K562 (cell line): ENCODE results near the gene FSCN2. TPM values are rescaled to one million over a fixed set of nuclear protein-coding genes. Genes with fewer than 3 reads are reported as not detected.
A peak's percentile ranks its signal among the peaks of the same experiment; 100 is the strongest.

Experiments
- CREB1 ChIP-seq, 2 experiments: sonication (generic) in 1 of 2; formaldehyde crosslinking in 1 of 2; IDR thresholded peaks; 2 replicates each; pipeline versions ENCODE4 v1.6.1 to v1.8.0; 2012 to 2022; ENCODE audit warnings: inconsistent platforms in 1 of 2, mild to moderate bottlenecking in 1 of 2, missing genetic modification reagents in 1 of 2, moderate library complexity in 1 of 2
- ELF2 ChIP-seq: fragments of 250-450 bp; sonication (Bioruptor Pico); IDR thresholded peaks from 2 replicates; pipeline ENCODE4 v1.5.0; 2021; ENCODE audit warnings: mild to moderate bottlenecking
- FOXM1 ChIP-seq, 2 experiments: fragments of 450-650 bp in 1 of 2; sonication (generic) in 1 of 2; formaldehyde crosslinking in 1 of 2; IDR thresholded peaks; 2 replicates each; pipeline versions ENCODE4 v1.6.1 to v1.9.0; 2017 to 2022; ENCODE audit warnings: low read depth in 2 of 2, mild to moderate bottlenecking in 2 of 2, missing genetic modification reagents in 1 of 2, moderate library complexity in 1 of 2
- GATA2 ChIP-seq: sonication (generic); formaldehyde crosslinking; IDR thresholded peaks from 2 replicates; pipeline ENCODE4 v1.4.0; 2020; ENCODE audit warnings: mild to moderate bottlenecking, missing genetic modification reagents
- HDAC1 ChIP-seq, 2 experiments: fragments of 450-650 bp; IDR thresholded peaks; 2 replicates each; pipeline ENCODE4 v1.6.1; 2016 to 2017; ENCODE audit warnings: inconsistent platforms in 1 of 2, mild to moderate bottlenecking in 1 of 2, moderate library complexity in 1 of 2
- HEY1 ChIP-seq: fragments of 250-450 bp; sonication (Bioruptor Pico); IDR thresholded peaks from 2 replicates; pipeline ENCODE4 v1.5.0; 2020; ENCODE audit warnings: mild to moderate bottlenecking, moderate library complexity, borderline replicate concordance
- SP1 ChIP-seq: sonication (generic); formaldehyde crosslinking; IDR thresholded peaks from 2 replicates; pipeline ENCODE4 v1.8.1; 2022; ENCODE audit warnings: mild to moderate bottlenecking, missing genetic modification reagents
- polyA plus RNA-seq, 8 experiments: library from polyadenylated mRNA; depleted of rRNA in 4 of 8; stranded (reverse) in 5 of 8; unstranded in 3 of 8; fragments of >200 nt; fragmentation: Nextera tagmentation in 2 of 8; fragmentation: Illumina TruSeq in 1 of 8; extraction: Ambion mirVana in 2 of 8; extraction: Trizol in 1 of 8; gene quantifications; 2 replicates each; pipeline versions ENCODE4 v1.2.1 to v1.2.3, GENCODE V29; 2011 to 2014; ENCODE audit warnings: inconsistent platforms in 1 of 8, missing spikeins in 1 of 8
- total RNA-seq, 7 experiments: library from RNA; depleted of rRNA in 6 of 7; stranded (reverse); fragments of >200 nt in 6 of 7; fragmentation: Illumina TruSeq in 2 of 7; extraction: Trizol in 2 of 7; gene quantifications; 2 replicates each; pipeline versions ENCODE4 v1.2.1 to v1.2.3, GENCODE V29; 2011 to 2021; ENCODE audit warnings: low replicate concordance in 1 of 7
- TF ChIP-seq, protein P1 (sequence below): conservative IDR thresholded peaks from 2 replicates; pipeline ENCODE4 v1.6.1; 2011; ENCODE audit warnings: low read depth, mild to moderate bottlenecking, low read length; ENCODE audit not compliant: control insufficient read depth
- TF ChIP-seq, protein P2 (sequence below), 3 experiments: fragments of 200-800 bp in 1 of 3; sonication (Bioruptor generic) in 1 of 3; sonication (generic) in 1 of 3; formaldehyde crosslinking in 1 of 3; IDR thresholded peaks; 2 replicates each; pipeline versions ENCODE4 v1.6.1 to v1.8.0; 2016 to 2022; ENCODE audit warnings: mild to moderate bottlenecking in 2 of 3, missing compliant biosample characterization in 2 of 3, missing genetic modification characterization in 2 of 3, missing genetic modification reagents in 1 of 3
- TF ChIP-seq, protein P3 (sequence below), 3 experiments: fragments of 200-800 bp in 1 of 3; fragments of 250-450 bp in 1 of 3; fragments of 450-650 bp in 1 of 3; sonication (Bioruptor Pico) in 1 of 3; sonication (Bioruptor generic) in 1 of 3; formaldehyde crosslinking in 1 of 3; IDR thresholded peaks; 2 replicates each; pipeline versions ENCODE4 v1.6.1 to v1.8.0; 2016 to 2022; ENCODE audit warnings: mild to moderate bottlenecking in 2 of 3, missing genetic modification characterization in 2 of 3, missing compliant biosample characterization in 1 of 3, moderate library complexity in 1 of 3
- TF ChIP-seq, protein P4 (sequence below): fragments of 200-800 bp; sonication (Bioruptor generic); IDR thresholded peaks from 2 replicates; pipeline ENCODE4 v1.6.1; 2017; ENCODE audit warnings: missing genetic modification characterization, missing compliant biosample characterization
- TF ChIP-seq, protein P5 (sequence below), 2 experiments: fragments of 200-800 bp in 1 of 2; sonication (Bioruptor generic) in 1 of 2; sonication (generic) in 1 of 2; formaldehyde crosslinking in 1 of 2; IDR thresholded peaks in 1 of 2; conservative IDR thresholded peaks in 1 of 2; 2 replicates each; pipeline versions ENCODE4 v1.5.0 to v1.6.1; 2016 to 2020; ENCODE audit warnings: missing compliant biosample characterization in 1 of 2, missing genetic modification characterization in 1 of 2, missing genetic modification reagents in 1 of 2

The FSCN2 gene
- total and polyA plus RNA-seq, 9 of the 15 experiments (the other 6 are each of a cell fraction or from before 2014, with no cell fraction given) = 0.08 TPM; not detected in 8

DNA sequence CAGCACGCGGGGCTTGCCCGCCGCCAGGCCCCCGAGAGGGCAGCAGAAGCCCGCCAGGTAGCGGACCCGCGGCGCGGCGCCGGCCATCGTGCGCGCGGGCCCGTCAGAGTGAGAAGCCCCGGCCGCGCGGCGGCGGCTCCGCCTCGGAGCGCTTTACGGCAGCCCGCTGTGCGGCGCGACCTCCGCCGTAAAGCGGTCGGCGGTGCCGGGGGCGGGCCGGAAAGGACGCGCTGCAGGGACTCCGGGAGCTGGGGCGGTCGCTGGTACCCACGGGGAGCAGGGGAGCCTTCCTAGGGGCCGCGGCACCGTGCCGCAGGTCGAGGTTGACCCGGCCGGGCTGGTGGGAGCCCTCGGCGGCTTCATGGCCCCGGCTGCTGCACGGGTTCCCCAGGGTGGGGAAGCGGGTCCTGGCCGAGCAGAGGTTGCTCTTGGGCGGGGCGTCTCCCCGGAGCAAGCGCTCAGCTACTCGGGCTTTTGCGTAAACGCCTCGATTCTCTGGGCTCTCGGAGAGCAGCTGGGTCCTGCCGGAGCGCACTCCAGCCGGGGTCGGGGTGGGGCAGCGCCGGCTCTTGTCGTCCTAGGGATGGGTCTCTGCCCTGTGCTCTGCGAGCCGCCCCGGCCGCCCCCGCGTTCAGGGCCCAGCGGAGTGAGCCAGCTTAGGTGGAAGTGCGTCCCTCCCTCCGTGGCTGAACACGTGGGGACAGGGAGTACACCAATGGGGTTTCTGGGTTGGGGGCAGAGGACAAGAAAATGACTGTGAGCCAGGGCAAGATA is 24.3 kb downstream of the FSCN2 start, which contains the start of gene FAAP100 (continued):
- TF ChIP-seq, protein P1, sequence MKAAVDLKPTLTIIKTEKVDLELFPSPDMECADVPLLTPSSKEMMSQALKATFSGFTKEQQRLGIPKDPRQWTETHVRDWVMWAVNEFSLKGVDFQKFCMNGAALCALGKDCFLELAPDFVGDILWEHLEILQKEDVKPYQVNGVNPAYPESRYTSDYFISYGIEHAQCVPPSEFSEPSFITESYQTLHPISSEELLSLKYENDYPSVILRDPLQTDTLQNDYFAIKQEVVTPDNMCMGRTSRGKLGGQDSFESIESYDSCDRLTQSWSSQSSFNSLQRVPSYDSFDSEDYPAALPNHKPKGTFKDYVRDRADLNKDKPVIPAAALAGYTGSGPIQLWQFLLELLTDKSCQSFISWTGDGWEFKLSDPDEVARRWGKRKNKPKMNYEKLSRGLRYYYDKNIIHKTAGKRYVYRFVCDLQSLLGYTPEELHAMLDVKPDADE = 0 out of 2 replicates have a peak, but pooled peaks have one; percentile 17
- 0 out of 2 replicates have a peak, but pooled peaks have one; percentile 75 for TF ChIP-seq SP1 (CRISPR knock-in tag)
- TF ChIP-seq, protein P2, sequence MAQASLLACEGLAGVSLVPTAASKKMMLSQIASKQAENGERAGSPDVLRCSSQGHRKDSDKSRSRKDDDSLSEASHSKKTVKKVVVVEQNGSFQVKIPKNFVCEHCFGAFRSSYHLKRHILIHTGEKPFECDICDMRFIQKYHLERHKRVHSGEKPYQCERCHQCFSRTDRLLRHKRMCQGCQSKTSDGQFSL (CRISPR knock-in tag; IDR thresholded peaks at IDR 0.05) = no peak
- TF ChIP-seq, protein P2 (tag; IDR thresholded peaks at IDR 0.05) = no peak
- TF ChIP-seq, protein P3, sequence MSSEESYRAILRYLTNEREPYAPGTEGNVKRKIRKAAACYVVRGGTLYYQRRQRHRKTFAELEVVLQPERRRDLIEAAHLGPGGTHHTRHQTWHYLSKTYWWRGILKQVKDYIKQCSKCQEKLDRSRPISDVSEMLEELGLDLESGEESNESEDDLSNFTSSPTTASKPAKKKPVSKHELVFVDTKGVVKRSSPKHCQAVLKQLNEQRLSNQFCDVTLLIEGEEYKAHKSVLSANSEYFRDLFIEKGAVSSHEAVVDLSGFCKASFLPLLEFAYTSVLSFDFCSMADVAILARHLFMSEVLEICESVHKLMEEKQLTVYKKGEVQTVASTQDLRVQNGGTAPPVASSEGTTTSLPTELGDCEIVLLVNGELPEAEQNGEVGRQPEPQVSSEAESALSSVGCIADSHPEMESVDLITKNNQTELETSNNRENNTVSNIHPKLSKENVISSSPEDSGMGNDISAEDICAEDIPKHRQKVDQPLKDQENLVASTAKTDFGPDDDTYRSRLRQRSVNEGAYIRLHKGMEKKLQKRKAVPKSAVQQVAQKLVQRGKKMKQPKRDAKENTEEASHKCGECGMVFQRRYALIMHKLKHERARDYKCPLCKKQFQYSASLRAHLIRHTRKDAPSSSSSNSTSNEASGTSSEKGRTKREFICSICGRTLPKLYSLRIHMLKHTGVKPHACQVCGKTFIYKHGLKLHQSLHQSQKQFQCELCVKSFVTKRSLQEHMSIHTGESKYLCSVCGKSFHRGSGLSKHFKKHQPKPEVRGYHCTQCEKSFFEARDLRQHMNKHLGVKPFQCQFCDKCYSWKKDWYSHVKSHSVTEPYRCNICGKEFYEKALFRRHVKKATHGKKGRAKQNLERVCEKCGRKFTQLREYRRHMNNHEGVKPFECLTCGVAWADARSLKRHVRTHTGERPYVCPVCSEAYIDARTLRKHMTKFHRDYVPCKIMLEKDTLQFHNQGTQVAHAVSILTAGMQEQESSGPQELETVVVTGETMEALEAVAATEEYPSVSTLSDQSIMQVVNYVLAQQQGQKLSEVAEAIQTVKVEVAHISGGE (CRISPR knock-in tag; IDR thresholded peaks at IDR 0.05) = peak in 1 of 3 experiments; percentile 78; a peak in 2 of 6 replicates
- TF ChIP-seq, protein P4, sequence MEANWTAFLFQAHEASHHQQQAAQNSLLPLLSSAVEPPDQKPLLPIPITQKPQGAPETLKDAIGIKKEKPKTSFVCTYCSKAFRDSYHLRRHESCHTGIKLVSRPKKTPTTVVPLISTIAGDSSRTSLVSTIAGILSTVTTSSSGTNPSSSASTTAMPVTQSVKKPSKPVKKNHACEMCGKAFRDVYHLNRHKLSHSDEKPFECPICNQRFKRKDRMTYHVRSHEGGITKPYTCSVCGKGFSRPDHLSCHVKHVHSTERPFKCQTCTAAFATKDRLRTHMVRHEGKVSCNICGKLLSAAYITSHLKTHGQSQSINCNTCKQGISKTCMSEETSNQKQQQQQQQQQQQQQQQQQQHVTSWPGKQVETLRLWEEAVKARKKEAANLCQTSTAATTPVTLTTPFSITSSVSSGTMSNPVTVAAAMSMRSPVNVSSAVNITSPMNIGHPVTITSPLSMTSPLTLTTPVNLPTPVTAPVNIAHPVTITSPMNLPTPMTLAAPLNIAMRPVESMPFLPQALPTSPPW = peak; percentile 73
- peak in 1 of 2 experiments; percentile 87; a peak in 2 of 4 replicates for TF ChIP-seq HDAC1 (IDR thresholded peaks at IDR 0.05)
- peak; percentile 58; the same call in 1 of the 2 replicates for TF ChIP-seq ELF2 (CRISPR knock-in tag)
- TF ChIP-seq, protein P5, sequence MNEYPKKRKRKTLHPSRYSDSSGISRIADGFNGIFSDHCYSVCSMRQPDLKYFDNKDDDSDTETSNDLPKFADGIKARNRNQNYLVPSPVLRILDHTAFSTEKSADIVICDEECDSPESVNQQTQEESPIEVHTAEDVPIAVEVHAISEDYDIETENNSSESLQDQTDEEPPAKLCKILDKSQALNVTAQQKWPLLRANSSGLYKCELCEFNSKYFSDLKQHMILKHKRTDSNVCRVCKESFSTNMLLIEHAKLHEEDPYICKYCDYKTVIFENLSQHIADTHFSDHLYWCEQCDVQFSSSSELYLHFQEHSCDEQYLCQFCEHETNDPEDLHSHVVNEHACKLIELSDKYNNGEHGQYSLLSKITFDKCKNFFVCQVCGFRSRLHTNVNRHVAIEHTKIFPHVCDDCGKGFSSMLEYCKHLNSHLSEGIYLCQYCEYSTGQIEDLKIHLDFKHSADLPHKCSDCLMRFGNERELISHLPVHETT (CRISPR knock-in tag; conservative IDR thresholded peaks at IDR 0.05 in 1 of 2, IDR thresholded peaks at IDR 0.05 in 1 of 2) = 0 out of 4 replicates have a peak, but pooled peaks of 1 of the 2 experiments have one; percentile 62
- TF ChIP-seq FOXM1 (IDR thresholded peaks at IDR 0.05; ENCODE audit: low read depth) = no peak
- TF ChIP-seq FOXM1 (CRISPR knock-in tag; IDR thresholded peaks at IDR 0.05; ENCODE audit: low read depth) = 0 out of 2 replicates have a peak, but pooled peaks have one; percentile 26
- TF ChIP-seq GATA2 (CRISPR knock-in tag) = no peak
- peak; percentile 64 for TF ChIP-seq CREB1 (IDR thresholded peaks at IDR 0.05)
- TF ChIP-seq CREB1 (CRISPR knock-in tag; IDR thresholded peaks at IDR 0.05) = no peak; the same call in 1 of the 2 replicates
- TF ChIP-seq HEY1 (CRISPR knock-in tag) = no peak
